ENCODE data around the gene SLC37A3. TPM values are rescaled to one million over a fixed set of nuclear protein-coding genes. Genes with fewer than 3 reads are reported as not detected.

The SLC37A3 gene
- total and polyA plus RNA-seq, 9 donors: 30.6 to 74.6 (median 39.4) TPM

DNA sequence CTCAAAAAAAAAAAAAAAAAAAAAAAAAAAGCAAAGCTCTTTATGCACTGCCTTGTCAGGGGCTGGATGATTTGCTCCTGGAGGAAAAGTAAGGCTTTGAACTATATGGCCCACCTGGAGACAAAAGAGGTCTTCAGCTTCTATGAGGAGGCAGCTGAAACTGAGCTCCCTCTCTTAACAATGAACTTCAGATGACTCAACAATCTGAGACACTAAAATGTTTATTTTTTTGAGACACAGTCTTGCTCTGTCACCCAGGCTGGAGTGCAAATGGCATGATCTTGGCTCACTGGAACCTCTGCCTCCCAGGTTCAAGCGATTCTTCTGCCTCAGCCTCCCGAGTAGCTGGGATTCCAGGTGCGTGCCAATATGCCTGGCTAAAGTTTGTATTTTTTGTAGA lies 42.3 kb upstream of the SLC37A3 start:
- no peaks in the 10 kb centered on the region for H3K9me3 ChIP-seq
- H3K27ac ChIP-seq: no peak overlapping the region
- no peaks in the 10 kb centered on the region for H3K36me3 ChIP-seq
- no peaks in the 10 kb centered on the region for H3K27me3 ChIP-seq
- no peak for DNase-seq
- no peak for TF ChIP-seq CTCF (IDR thresholded peaks at IDR 0.05)
- no peak for TF ChIP-seq EP300 (IDR thresholded peaks at IDR 0.05)
- no peak for TF ChIP-seq POLR2A (IDR thresholded peaks at IDR 0.05)
- WGBS, 3 donors: 87 to 95% (median 90%) methylated on average over 3 of the region's 3 CpGs
- H3K4me1 ChIP-seq (ENCODE audit: insufficient read depth): no peaks in the 10 kb centered on the region
- intact Hi-C loops (cut with DNase I): no loop called here
- no peak overlapping the region for H3K4me3 ChIP-seq

DNA sequence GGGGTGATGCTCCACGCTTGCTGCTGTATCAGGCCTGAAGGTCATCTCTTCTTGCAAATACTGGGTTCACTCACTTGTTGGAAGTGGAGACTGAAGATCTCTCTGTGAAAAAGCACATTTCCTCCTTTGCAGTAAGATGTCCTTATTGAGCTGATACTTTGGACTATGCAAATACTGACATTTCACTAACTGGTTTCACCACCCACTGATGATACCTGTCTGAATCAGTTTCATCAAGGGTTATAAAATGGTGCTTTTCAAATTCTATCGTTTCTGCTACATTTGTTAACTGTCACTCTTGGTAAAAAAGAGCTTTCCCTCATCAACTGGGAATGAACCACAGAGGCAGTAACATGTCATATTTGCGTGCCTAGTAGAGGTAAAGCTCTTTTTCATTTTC lies 41.0 kb upstream of the SLC37A3 start:
- WGBS, 3 donors: 73 to 83% (median 83%) methylated on average over 3 of the region's 3 CpGs
- TF ChIP-seq POLR2A (IDR thresholded peaks at IDR 0.05) (no peak), CTCF (IDR thresholded peaks at IDR 0.05) (no peak), EP300 (IDR thresholded peaks at IDR 0.05) (no peak)
- no peaks in the 10 kb centered on the region for H3K9me3 ChIP-seq
- no peak overlapping the region for H3K27ac ChIP-seq
- H3K27me3 ChIP-seq: no peaks in the 10 kb centered on the region
- H3K4me1 ChIP-seq (ENCODE audit: insufficient read depth): no peaks in the 10 kb centered on the region
- intact Hi-C loops (cut with DNase I): no loop called here
- H3K36me3 ChIP-seq: no peaks in the 10 kb centered on the region
- no peak for DNase-seq
- H3K4me3 ChIP-seq: no peak overlapping the region

GRCh38 chr7:140435252-140435895 lies 37.0 kb upstream of the SLC37A3 start:
- Histone ChIP-seq H3K4me1 (ENCODE audit: insufficient read depth) (no peaks in the 10 kb centered on the region), H3K36me3 (no peaks in the 10 kb centered on the region), H3K27me3 (no peaks in the 10 kb centered on the region), H3K9me3 (no peaks in the 10 kb centered on the region), H3K27ac (no peak overlapping the region), H3K4me3 (no peak overlapping the region)
- TF ChIP-seq EP300 (IDR thresholded peaks at IDR 0.05): no peak
- no peak for TF ChIP-seq CTCF (IDR thresholded peaks at IDR 0.05)
- no peak for TF ChIP-seq POLR2A (IDR thresholded peaks at IDR 0.05)
- WGBS, 3 donors: 18 to 39% (median 38%) methylated on average over 43 to 51 of the region's 51 CpGs
- peak in 2 of 5 donors; percentile 21 to 41 for DNase-seq
- intact Hi-C loops (cut with DNase I): no loop called here

DNA sequence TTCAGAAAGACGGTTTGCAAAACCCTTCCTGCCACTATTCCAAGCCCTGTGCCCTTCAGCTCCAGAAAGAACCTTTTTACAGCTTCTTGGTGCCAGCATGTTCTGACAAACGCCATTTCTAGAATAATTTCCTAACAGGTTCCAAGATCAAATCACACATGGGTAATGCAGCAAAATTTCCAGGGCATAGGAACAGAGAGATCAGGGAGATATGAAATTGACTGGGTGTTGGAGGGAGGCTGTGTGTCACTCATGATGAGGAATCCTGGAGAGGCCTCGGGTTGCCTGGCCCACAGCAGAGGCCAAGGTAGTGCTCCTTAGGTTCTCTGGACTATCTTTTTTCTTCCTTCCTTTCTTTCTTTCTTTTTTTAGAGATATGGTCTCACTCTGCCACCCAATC lies 35.1 kb upstream of the SLC37A3 start:
- WGBS, 3 donors: 84 to 91% (median 88%) methylated on average over 3 of the region's 3 CpGs
- TF ChIP-seq EP300 (IDR thresholded peaks at IDR 0.05) (no peak), POLR2A (IDR thresholded peaks at IDR 0.05) (no peak), CTCF (IDR thresholded peaks at IDR 0.05) (no peak)
- no peaks in the 10 kb centered on the region for H3K36me3 ChIP-seq
- no peaks in the 10 kb centered on the region for H3K4me1 ChIP-seq (ENCODE audit: insufficient read depth)
- intact Hi-C loops (cut with DNase I): no loop called here
- DNase-seq: no peak
- no peak overlapping the region for H3K27ac ChIP-seq
- no peak overlapping the region for H3K4me3 ChIP-seq
- H3K9me3 ChIP-seq: no peaks in the 10 kb centered on the region
- H3K27me3 ChIP-seq: no peaks in the 10 kb centered on the region

All from ovary (tissue), 9 donors.